HL-60 (cell line): ENCODE measurements around the gene CHPF2.

ENCODE experiments used
- DNase-seq, 2 experiments: peaks; one replicate each; pipeline ENCODE4 v3.0.0-alpha.2; 2010 to 2020; ENCODE audit warnings: low read depth in 1 of 2, low spot score in 1 of 2
- H3K27ac ChIP-seq: fragments of 250-450 bp; sonication (Bioruptor Pico); replicated peaks from 2 replicates; pipeline ENCODE4 v1.5.1; 2020; ENCODE audit warnings: mild to moderate bottlenecking, moderate library complexity
- H3K27me3 ChIP-seq: fragments of 250-450 bp; sonication (Bioruptor Pico); 2 replicates; pipeline ENCODE4 v1.5.1; 2021; ENCODE audit warnings: mild to moderate bottlenecking, moderate library complexity; ENCODE audit not compliant: insufficient read depth, poor library complexity, severe bottlenecking
- H3K4me3 ChIP-seq: replicated peaks from 2 replicates; pipeline ENCODE4 v1.5.1; 2011; ENCODE audit warnings: mild to moderate bottlenecking, control low read depth, low read length; ENCODE audit not compliant: insufficient read depth
- CTCF ChIP-seq: IDR thresholded peaks from one replicate; pipeline ENCODE4 v1.5.1; 2011; ENCODE audit warnings: low read length, control low read depth, inconsistent platforms; ENCODE audit not compliant: insufficient read depth
- GABPA ChIP-seq: IDR thresholded peaks from 2 replicates; pipeline ENCODE4 v1.6.1; 2012; ENCODE audit warnings: low read depth
- POLR2AphosphoS5 ChIP-seq: IDR thresholded peaks from 2 replicates; pipeline ENCODE4 v1.6.1; 2012; ENCODE audit warnings: low read depth
- REST ChIP-seq: IDR thresholded peaks from 2 replicates; pipeline ENCODE4 v1.6.1; 2012; ENCODE audit warnings: low read depth; ENCODE audit not compliant: insufficient replicate concordance
- SPI1 ChIP-seq: IDR thresholded peaks from 2 replicates; pipeline ENCODE4 v1.6.1; 2012; ENCODE audit warnings: low read depth, mild to moderate bottlenecking, borderline replicate concordance

CHPF2 gene

GRCh38 chr7:151223728-151224127 is 8.6 kb upstream of the CHPF2 start:
- TF ChIP-seq GABPA (no peak), CTCF (no peak)
- no peaks in the 10 kb centered on the region for H3K27me3 ChIP-seq
- DNase-seq: no peak

GRCh38 chr7:151225948-151226510 is 6.3 kb upstream of the CHPF2 start:
- peak; percentile 55 to 56 for DNase-seq
- Histone ChIP-seq H3K4me3 (peak overlapping the region; percentile 86), H3K27me3 (no peaks in the 10 kb centered on the region), H3K27ac (no peak overlapping the region)
- no peak for TF ChIP-seq REST
- no peak for TF ChIP-seq SPI1
- no peak for TF ChIP-seq GABPA
- TF ChIP-seq POLR2AphosphoS5: no peak
- TF ChIP-seq CTCF: no peak

More at GRCh38 chr7:151223728-151224127, 8.6 kb upstream of the CHPF2 start:
- no peak overlapping the region for H3K27ac ChIP-seq
- no peak overlapping the region for H3K4me3 ChIP-seq

- Histone ChIP-seq H3K27me3 (no peaks in the 10 kb centered on the region), H3K27ac (peak overlapping the region; percentile 61), H3K4me3 (peak overlapping the region; percentile 86)
- TF ChIP-seq SPI1 (no peak), REST (no peak), CTCF (no peak), POLR2AphosphoS5 (no peak), GABPA (no peak)
- DNase-seq: no peak
These were observed 5.8 kb upstream of the CHPF2 start for GRCh38 chr7:151226560-151226874.
